ENCODE measurements around the gene PLAAT4. TPM values are rescaled to one million over a fixed set of nuclear protein-coding genes. Genes with fewer than 3 reads are reported as not detected.
"Not testable (repeated sequence)": the region's sequence is repeated elsewhere in the genome, so short reads cannot be mapped to it uniquely, and the experiment has no call there.

The PLAAT4 gene
- total and polyA plus RNA-seq, 3 experiments from 2014 or later, result 20.5 to 612 (median 21.8) TPM

DNA sequence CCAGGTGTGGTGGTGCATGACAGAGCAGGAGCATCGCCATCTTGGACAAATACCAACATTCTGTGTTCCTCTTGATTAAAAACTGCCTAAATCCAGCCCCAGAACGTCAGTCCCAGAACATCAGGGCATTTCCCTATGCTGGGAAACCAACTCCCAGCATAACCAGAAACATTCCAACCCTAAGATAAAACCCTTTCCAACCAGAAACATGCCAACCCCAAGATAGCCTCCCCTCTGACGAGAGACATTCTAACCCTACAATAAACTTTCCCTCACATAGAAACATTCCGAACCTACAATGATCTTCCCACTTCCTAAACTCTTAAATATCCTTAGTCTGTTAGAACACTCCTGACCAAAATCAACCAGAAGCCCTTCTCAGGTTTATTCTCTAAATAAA lies 11.6 kb downstream of the PLAAT4 start:
- Histone ChIP-seq H3K4me3 (ENCODE audit: low read length) (no peak overlapping the region), H3K9me3 (ENCODE audit: low read length) (no peaks in the 10 kb centered on the region), H3K36me3 (ENCODE audit: insufficient read depth, low read length) (peaks cover 12% of the 10 kb centered on the region), H3K4me1 (ENCODE audit: insufficient read depth, low read length) (peaks cover 25% of the 10 kb centered on the region), H3K27me3 (ENCODE audit: insufficient read depth, low read length, poor library complexity, severe bottlenecking) (no peaks in the 10 kb centered on the region), H3K27ac (ENCODE audit: low read depth, low read length) (no peak overlapping the region)
- no peak for DNase-seq
- Mint-ChIP-seq H3K4me3 (peak overlapping the region in 2 of 7 donors; percentile 5 to 64), H3K36me3 (peaks cover 9 to 55% (median 19%) of the 10 kb centered on the region in 3 donors), H3K9me3 (no peaks in the 10 kb centered on the region), H3K27ac (peak overlapping the region in 6 of 8 donors; percentile 10 to 91 (median 55)), H3K4me1 (peaks cover 45 to 74% (median 58%) of the 10 kb centered on the region in 3 donors), H3K27me3 (no peaks in the 10 kb centered on the region)
- ChIA-PET CTCF (no interaction called here), POLR2A (no interaction called here)

DNA sequence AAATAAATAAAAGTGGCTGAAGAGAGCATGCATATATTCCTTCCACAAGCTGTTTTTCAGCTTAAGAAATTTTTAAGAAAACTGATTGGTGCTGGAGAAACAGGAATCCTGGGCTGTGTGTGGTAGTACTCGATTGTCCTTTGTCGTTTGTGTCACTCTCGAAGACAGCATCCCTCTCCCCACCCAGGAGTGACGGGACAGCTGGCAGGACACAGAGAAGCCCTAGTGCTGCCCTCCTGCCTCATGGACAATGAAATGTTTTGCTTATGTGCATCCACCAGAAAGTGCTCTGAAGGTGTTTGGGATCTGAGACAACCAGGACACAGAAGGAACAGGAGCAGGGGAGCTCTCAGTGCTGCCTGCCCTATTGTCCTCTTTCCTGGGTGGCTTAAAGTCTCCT lies 12.8 kb downstream of the PLAAT4 start:
- H3K4me1 ChIP-seq (ENCODE audit: insufficient read depth, low read length), result peaks cover 30% of the 10 kb centered on the region
- no peaks in the 10 kb centered on the region for H3K27me3 Mint-ChIP-seq
- peak overlapping the region in 6 of 7 donors; percentile 36 to 68 (median 49) for H3K4me3 Mint-ChIP-seq
- peaks cover 45 to 74% (median 59%) of the 10 kb centered on the region in 3 donors for H3K4me1 Mint-ChIP-seq
- DNase-seq, result no peak
- no peaks in the 10 kb centered on the region for H3K9me3 Mint-ChIP-seq
- no peak overlapping the region for H3K27ac ChIP-seq (ENCODE audit: low read depth, low read length)
- H3K27me3 ChIP-seq (ENCODE audit: insufficient read depth, low read length, poor library complexity, severe bottlenecking), result no peaks in the 10 kb centered on the region
- H3K36me3 ChIP-seq (ENCODE audit: insufficient read depth, low read length), result peaks cover 11% of the 10 kb centered on the region
- no peak overlapping the region for H3K4me3 ChIP-seq (ENCODE audit: low read length)
- H3K27ac Mint-ChIP-seq, result peak overlapping the region; percentile 61 to 91 (median 86)
- ChIA-PET CTCF (interaction anchor here (1.2 to 3.9 kb wide), 3 partner anchors 11 to 86 kb away, joined by 3 to 37 read pairs (median 4); partner anchors contain the start of gene PLAAT4), POLR2A (no interaction called here)
- no peaks in the 10 kb centered on the region for H3K9me3 ChIP-seq (ENCODE audit: low read length)
- peaks cover 5 to 42% (median 15%) of the 10 kb centered on the region in 3 donors for H3K36me3 Mint-ChIP-seq

DNA sequence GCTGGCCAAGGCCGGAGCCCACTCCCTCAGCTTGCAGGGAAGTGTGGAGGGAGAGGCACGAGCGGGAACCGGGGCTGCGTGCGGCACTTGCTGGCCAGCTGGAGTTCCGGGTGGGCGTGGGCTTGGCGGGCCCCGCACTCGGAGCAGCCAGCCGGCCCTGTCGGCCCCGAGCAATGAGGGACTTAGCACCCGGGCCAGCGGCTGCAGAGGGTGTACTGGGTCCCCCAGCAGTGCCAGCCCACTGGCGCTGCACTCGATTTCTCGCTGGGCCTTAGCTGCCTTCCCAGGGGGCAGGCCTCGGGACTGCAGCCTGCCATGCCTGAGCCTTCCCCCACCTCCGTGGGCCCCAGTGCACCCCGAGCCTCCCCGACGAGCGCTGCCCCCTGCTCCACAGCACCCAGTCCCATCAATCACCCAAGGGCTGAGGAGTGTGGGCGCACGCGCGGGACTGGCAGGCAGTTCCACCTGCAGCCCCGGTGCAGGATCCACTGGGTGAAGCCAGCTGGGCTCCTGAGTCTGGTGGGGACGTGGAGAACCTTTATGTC lies 13.6 kb downstream of the PLAAT4 start:
- not testable (repeated sequence) for H3K36me3 ChIP-seq (ENCODE audit: insufficient read depth, low read length); DNase-seq; H3K4me3 ChIP-seq (ENCODE audit: low read length); H3K27ac ChIP-seq (ENCODE audit: low read depth, low read length); H3K9me3 Mint-ChIP-seq; H3K27me3 ChIP-seq (ENCODE audit: insufficient read depth, low read length, poor library complexity, severe bottlenecking); H3K9me3 ChIP-seq (ENCODE audit: low read length); H3K27me3 Mint-ChIP-seq
- Mint-ChIP-seq H3K27ac (peak overlapping the region in 5 of 8 donors; percentile 36 to 99 (median 95)), H3K36me3 (peaks cover 5 to 34% (median 15%) of the 10 kb centered on the region in 3 donors), H3K4me3 (peak overlapping the region in 6 of 7 donors; percentile 25 to 95 (median 86)), H3K4me1 (peaks cover 50 to 74% (median 63%) of the 10 kb centered on the region in 3 donors)
- ChIA-PET POLR2A (interaction anchor here (1.1 to 5.1 kb wide), 4 partner anchors 13 to 18 kb away, joined by 3 to 38 read pairs (median 14); partner anchors contain the start of gene PLAAT4), CTCF (interaction anchor here (3.9 to 4.8 kb wide), 2 partner anchors 12 to 71 kb away, joined by 29 to 37 read pairs; partner anchors contain the start of gene PLAAT4)
- H3K4me1 ChIP-seq (ENCODE audit: insufficient read depth, low read length), result peaks cover 38% of the 10 kb centered on the region

DNA sequence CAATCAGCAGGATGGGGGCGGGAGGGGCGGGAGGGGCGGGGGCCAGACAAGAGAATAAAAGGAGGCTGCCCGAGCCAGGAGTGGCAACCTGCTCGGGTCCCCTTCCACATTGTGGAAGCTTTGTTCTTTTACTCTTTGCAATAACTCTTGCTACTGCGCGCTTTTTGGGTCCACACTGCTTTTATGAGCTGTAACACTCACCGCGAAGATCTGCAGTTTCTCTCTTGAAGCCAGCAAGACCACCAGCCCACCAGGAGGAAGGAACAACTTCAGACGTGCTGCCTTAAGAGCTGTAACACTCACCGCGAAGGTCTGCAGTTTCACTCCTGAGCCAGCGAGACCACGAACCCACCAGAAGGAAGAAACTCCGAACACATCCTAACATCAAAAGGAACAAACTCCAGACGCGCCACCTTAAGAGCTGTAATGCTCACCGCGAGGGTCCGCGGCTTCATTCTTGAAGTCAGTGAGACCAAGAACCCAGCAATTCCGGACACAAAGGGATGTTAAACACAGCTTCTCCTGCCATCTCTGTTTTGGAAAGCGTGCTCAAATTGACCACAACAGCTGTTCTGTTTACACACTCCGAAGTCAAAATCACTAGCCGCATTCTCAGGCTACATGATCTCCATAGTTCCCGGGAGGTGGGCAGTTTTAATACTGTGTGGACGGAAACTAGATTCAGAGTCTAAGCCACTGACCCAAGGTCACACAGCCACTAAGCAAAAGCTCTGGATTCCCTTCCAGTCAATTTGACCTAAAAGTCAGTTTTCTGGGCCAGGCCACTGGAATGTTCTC lies 14.7 kb downstream of the PLAAT4 start:
- ChIA-PET CTCF (interaction anchor here (1.0 to 4.8 kb wide), 10 partner anchors 11 to 85 kb away, joined by 3 to 37 read pairs (median 5); partner anchors contain the start of genes PLAAT2, PLAAT4 and PLAAT5), POLR2A (interaction anchor here (0.6 to 5.1 kb wide), 14 partner anchors 8 to 655 kb away, joined by 3 to 38 read pairs (median 3); partner anchors contain the start of genes FERMT3, PLAAT2 and PLAAT4)
- peaks cover 43% of the 10 kb centered on the region for H3K4me1 ChIP-seq (ENCODE audit: insufficient read depth, low read length)
- DNase-seq, result peak in 3 of 5 donors; percentile 28 to 64 (median 60)
- peaks cover 5 to 24% (median 13%) of the 10 kb centered on the region in 3 donors for H3K36me3 Mint-ChIP-seq
- H3K4me3 Mint-ChIP-seq, result peak overlapping the region; percentile 85 to 95 (median 91)
- no peaks in the 10 kb centered on the region for H3K9me3 Mint-ChIP-seq
- H3K27me3 ChIP-seq (ENCODE audit: insufficient read depth, low read length, poor library complexity, severe bottlenecking), result no peaks in the 10 kb centered on the region
- peak overlapping the region; percentile 88 to 99 (median 97) for H3K27ac Mint-ChIP-seq
- peak overlapping the region; percentile 40 for H3K27ac ChIP-seq (ENCODE audit: low read depth, low read length)
- H3K4me1 Mint-ChIP-seq, result peaks cover 55 to 77% (median 67%) of the 10 kb centered on the region in 3 donors
- no peaks in the 10 kb centered on the region for H3K27me3 Mint-ChIP-seq
- peak overlapping the region; percentile 64 for H3K4me3 ChIP-seq (ENCODE audit: low read length)
- no peaks in the 10 kb centered on the region for H3K36me3 ChIP-seq (ENCODE audit: insufficient read depth, low read length)
- H3K9me3 ChIP-seq (ENCODE audit: low read length), result no peaks in the 10 kb centered on the region

DNA sequence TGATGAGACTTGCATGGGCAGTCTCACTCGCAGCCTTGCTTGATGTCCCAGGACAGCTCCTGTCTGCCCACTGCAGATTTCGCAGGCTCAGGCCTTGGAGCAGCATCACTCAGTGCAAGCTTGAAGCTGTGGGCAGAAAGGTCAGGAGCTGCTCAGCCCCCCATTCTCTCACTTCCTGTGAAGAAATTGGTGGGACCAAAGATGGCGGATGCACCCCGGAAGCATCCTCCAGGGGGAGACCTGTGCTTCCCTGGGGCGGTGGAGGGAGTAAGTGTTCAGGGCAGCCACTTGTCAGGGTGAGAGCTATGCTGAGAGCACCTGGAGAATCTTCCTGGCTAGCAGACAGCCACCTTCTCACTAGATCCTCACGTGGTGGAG lies 15.3 kb downstream of the PLAAT4 start:
- peak overlapping the region; percentile 85 to 95 (median 91) for H3K4me3 Mint-ChIP-seq
- Histone ChIP-seq H3K36me3 (ENCODE audit: insufficient read depth, low read length) (no peaks in the 10 kb centered on the region), H3K27me3 (ENCODE audit: insufficient read depth, low read length, poor library complexity, severe bottlenecking) (no peaks in the 10 kb centered on the region), H3K4me3 (ENCODE audit: low read length) (peak overlapping the region; percentile 64), H3K9me3 (ENCODE audit: low read length) (no peaks in the 10 kb centered on the region), H3K4me1 (ENCODE audit: insufficient read depth, low read length) (peaks cover 43% of the 10 kb centered on the region), H3K27ac (ENCODE audit: low read depth, low read length) (peak overlapping the region; percentile 40)
- peaks cover under 1 to 18% (median 7%) of the 10 kb centered on the region in 3 donors for H3K36me3 Mint-ChIP-seq
- peak in 4 of 5 donors; percentile 24 to 70 (median 53) for DNase-seq
- H3K27me3 Mint-ChIP-seq, result no peaks in the 10 kb centered on the region
- H3K27ac Mint-ChIP-seq, result peak overlapping the region; percentile 88 to 99 (median 97)
- no peaks in the 10 kb centered on the region for H3K9me3 Mint-ChIP-seq
- H3K4me1 Mint-ChIP-seq, result peaks cover 56 to 80% (median 69%) of the 10 kb centered on the region in 3 donors
- POLR2A ChIA-PET, result interaction anchor here (0.6 to 5.1 kb wide), 9 partner anchors 15 to 655 kb away, joined by 3 to 38 read pairs (median 5); partner anchors contain the start of genes FERMT3 and PLAAT4
- CTCF ChIA-PET, result interaction anchor here (0.7 to 4.8 kb wide), 10 partner anchors 8 to 84 kb away, joined by 3 to 37 read pairs (median 5); partner anchors contain the start of genes PLAAT2, PLAAT4 and PLAAT5

DNA sequence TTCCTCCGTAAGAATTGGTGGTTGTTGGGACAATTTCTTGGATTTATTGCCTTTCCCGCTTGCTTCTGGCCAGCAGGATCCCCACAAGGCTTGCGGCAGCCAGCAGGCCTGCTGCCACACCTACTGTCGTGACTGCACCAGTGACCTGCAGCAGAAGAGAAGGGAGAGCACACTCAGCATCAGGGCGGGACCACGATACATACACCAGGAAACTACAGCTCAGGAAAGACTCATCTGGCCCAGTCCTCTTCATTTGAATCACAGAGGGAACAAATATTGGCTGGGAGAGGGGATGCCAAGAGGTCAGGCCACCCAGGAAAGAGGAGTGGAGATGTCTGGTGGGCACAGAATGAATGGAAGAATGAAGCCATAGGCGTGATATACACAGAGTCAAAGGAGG lies 16.3 kb downstream of the PLAAT4 start:
- H3K9me3 ChIP-seq (ENCODE audit: low read length), result no peaks in the 10 kb centered on the region
- peak in 1 of 5 donors; percentile 25 for DNase-seq
- peak overlapping the region; percentile 70 for H3K27ac ChIP-seq (ENCODE audit: low read depth, low read length)
- no peaks in the 10 kb centered on the region for H3K36me3 ChIP-seq (ENCODE audit: insufficient read depth, low read length)
- peaks cover 59 to 78% (median 71%) of the 10 kb centered on the region in 3 donors for H3K4me1 Mint-ChIP-seq
- peaks cover 43% of the 10 kb centered on the region for H3K4me1 ChIP-seq (ENCODE audit: insufficient read depth, low read length)
- H3K4me3 ChIP-seq (ENCODE audit: low read length), result peak overlapping the region; percentile 9
- H3K9me3 Mint-ChIP-seq, result no peaks in the 10 kb centered on the region
- H3K27me3 ChIP-seq (ENCODE audit: insufficient read depth, low read length, poor library complexity, severe bottlenecking), result no peaks in the 10 kb centered on the region
- peak overlapping the region; percentile 77 to 95 (median 91) for H3K4me3 Mint-ChIP-seq
- H3K27ac Mint-ChIP-seq, result peak overlapping the region; percentile 88 to 99 (median 98)
- peaks cover 0 to 10% (median 5%) of the 10 kb centered on the region in 3 donors for H3K36me3 Mint-ChIP-seq
- no peaks in the 10 kb centered on the region for H3K27me3 Mint-ChIP-seq
- POLR2A ChIA-PET, result interaction anchor here (3.0 to 5.1 kb wide), 2 partner anchors 16 to 21 kb away, joined by 19 to 38 read pairs; partner anchors contain the start of gene PLAAT4
- CTCF ChIA-PET, result interaction anchor here (1.0 to 4.8 kb wide), 4 partner anchors 9 to 74 kb away, joined by 3 to 29 read pairs (median 16); partner anchors contain the start of gene PLAAT2

DNA sequence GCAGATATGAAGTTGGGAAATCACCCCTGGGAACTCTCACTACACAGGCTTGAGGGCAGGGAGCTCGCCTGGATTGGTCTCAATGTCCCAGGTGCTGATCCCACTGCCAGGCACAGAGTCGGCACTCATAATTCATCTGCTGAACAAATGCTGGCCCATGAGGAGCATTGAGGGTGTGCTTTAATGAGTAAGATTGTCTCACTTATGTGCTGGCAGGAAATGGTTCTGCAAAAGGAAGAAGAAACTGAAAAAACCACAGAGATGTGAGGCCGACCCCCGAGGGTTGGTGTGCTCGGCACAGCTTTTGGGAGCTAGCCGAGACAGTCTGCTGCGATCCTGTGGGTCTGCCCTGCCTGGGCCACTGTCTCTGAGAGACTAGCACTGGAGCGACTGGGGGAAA lies 17.2 kb downstream of the PLAAT4 start:
- Histone ChIP-seq H3K27me3 (ENCODE audit: insufficient read depth, low read length, poor library complexity, severe bottlenecking) (no peaks in the 10 kb centered on the region), H3K4me3 (ENCODE audit: low read length) (peak overlapping the region; percentile 21), H3K36me3 (ENCODE audit: insufficient read depth, low read length) (no peaks in the 10 kb centered on the region), H3K27ac (ENCODE audit: low read depth, low read length) (peak overlapping the region; percentile 70), H3K4me1 (ENCODE audit: insufficient read depth, low read length) (peaks cover 43% of the 10 kb centered on the region), H3K9me3 (ENCODE audit: low read length) (no peaks in the 10 kb centered on the region)
- Mint-ChIP-seq H3K27me3 (no peaks in the 10 kb centered on the region), H3K9me3 (no peaks in the 10 kb centered on the region), H3K27ac (peak overlapping the region; percentile 88 to 99 (median 97)), H3K36me3 (peaks cover 0 to 5% (median 2%) of the 10 kb centered on the region in 3 donors), H3K4me3 (peak overlapping the region; percentile 44 to 95 (median 91)), H3K4me1 (peaks cover 55 to 72% (median 70%) of the 10 kb centered on the region in 3 donors)
- ChIA-PET POLR2A (interaction anchor here (5.1 kb wide), 1 partner anchor 17 kb away, joined by 38 read pairs; the partner anchor contains the start of gene PLAAT4), CTCF (interaction anchor here (1.0 to 4.8 kb wide), 6 partner anchors 9 to 75 kb away, joined by 3 to 29 read pairs (median 5); partner anchors contain the start of genes PLAAT2 and PLAAT4)
- peak; percentile 45 to 84 (median 70) for DNase-seq

Measured in CD8-positive, alpha-beta memory T cell (primary cell).